Keratinocyte (primary cell): Measurements from ENCODE around the gene SEC23A. TPM values are rescaled to one million over a fixed set of nuclear protein-coding genes. Genes with fewer than 3 reads are reported as not detected.
"Not testable (repeated sequence)": the region's sequence is repeated elsewhere in the genome, so short reads cannot be mapped to it uniquely, and the experiment has no call there.

Source experiments
- DNase-seq: peaks from one replicate; pipeline ENCODE4 v3.0.0-alpha.2; 2011; ENCODE audit warnings: low read depth, missing footprints, low spot score
- FAIRE-seq: peaks from 2 replicates; lab custom pipeline; 2011; peaks lifted over from hg19 to GRCh38; lab: Jason Lieb, UNC
- H2AFZ ChIP-seq: 2 replicates; pipeline ENCODE4 v1.6.0; 2012; ENCODE audit warnings: low read length, control low read depth, inconsistent platforms; ENCODE audit not compliant: control insufficient read depth
- H3K27ac ChIP-seq: 2 replicates; pipeline ENCODE4 v1.5.1; 2011; ENCODE audit warnings: low read length; ENCODE audit not compliant: control insufficient read depth, insufficient read depth
- H3K27me3 ChIP-seq: 3 replicates; pipeline ENCODE4 v1.6.0; 2011; ENCODE audit warnings: low read length; ENCODE audit not compliant: control insufficient read depth, insufficient read depth; ENCODE audit errors: extremely low read depth
- H3K36me3 ChIP-seq, 2 experiments: 2 replicates in 1 of 2; 3 replicates in 1 of 2; pipeline ENCODE4 v1.5.1; 2011; ENCODE audit warnings: low read length in 2 of 2, mild to moderate bottlenecking in 1 of 2; ENCODE audit not compliant: control insufficient read depth in 2 of 2, insufficient read depth in 2 of 2; ENCODE audit errors: extremely low read depth in 1 of 2
- H3K4me1 ChIP-seq: 3 replicates; pipeline ENCODE4 v1.5.1; 2011; ENCODE audit warnings: low read length; ENCODE audit not compliant: control insufficient read depth, insufficient read depth; ENCODE audit errors: extremely low read depth
- H3K4me2 ChIP-seq: 3 replicates; pipeline ENCODE4 v1.6.0; 2011; ENCODE audit warnings: low read depth, low read length; ENCODE audit not compliant: control insufficient read depth, insufficient read depth; ENCODE audit errors: extremely low read depth
- H3K4me3 ChIP-seq, 3 experiments: fragments of 200-600 bp in 1 of 3; sonication (generic) in 1 of 3; 2 replicates in 2 of 3; 3 replicates in 1 of 3; pipeline ENCODE4 v1.5.1; 2011 to 2016; ENCODE audit warnings: low read length in 3 of 3, mild to moderate bottlenecking in 3 of 3, control low read depth in 2 of 3, inconsistent platforms in 1 of 3, low read depth in 1 of 3, mixed read lengths in 1 of 3, mixed run types in 1 of 3, moderate library complexity in 1 of 3; ENCODE audit not compliant: control insufficient read depth in 2 of 3, insufficient read depth in 2 of 3; ENCODE audit errors: extremely low read depth in 1 of 3
- H3K79me2 ChIP-seq: 2 replicates; pipeline ENCODE4 v1.6.0; 2012; ENCODE audit warnings: low read length; ENCODE audit not compliant: control insufficient read depth, insufficient read depth
- H3K9ac ChIP-seq: 3 replicates; pipeline ENCODE4 v1.6.0; 2011; ENCODE audit warnings: low read length; ENCODE audit not compliant: control insufficient read depth, insufficient read depth; ENCODE audit errors: extremely low read depth
- H3K9me1 ChIP-seq: 3 replicates; pipeline ENCODE4 v1.6.0; 2011; ENCODE audit warnings: low read length; ENCODE audit not compliant: control insufficient read depth, insufficient read depth; ENCODE audit errors: extremely low read depth
- H3K9me3 ChIP-seq: 2 replicates; pipeline ENCODE4 v1.5.1; 2012; ENCODE audit warnings: low read depth, low read length; ENCODE audit not compliant: control insufficient read depth
- H4K20me1 ChIP-seq: 3 replicates; pipeline ENCODE4 v1.6.0; 2011; ENCODE audit warnings: low read length; ENCODE audit not compliant: control insufficient read depth, insufficient read depth; ENCODE audit errors: extremely low read depth
- EZH2 ChIP-seq: IDR thresholded peaks from one replicate; pipeline ENCODE4 v1.6.1; 2012; ENCODE audit warnings: inconsistent platforms, mild to moderate bottlenecking, low read length, moderate library complexity
- dilution Hi-C: fragments of 300-500 bp; cut with MboI; formaldehyde crosslinking; loops from one replicate; pipeline ENCODE4 v1.7.0; 2020; ENCODE audit warnings: low sequenced_read_pairs; ENCODE audit not compliant: extremely low pct_ligation_motif_present
- polyA plus RNA-seq, 5 experiments: library from polyadenylated mRNA; depleted of rRNA in 3 of 5; stranded (reverse) in 3 of 5; stranded (forward) in 1 of 5; unstranded in 1 of 5; fragments of >200 nt; gene quantifications; 1 replicate in 1 of 5; 2 replicates in 3 of 5; 3 replicates in 1 of 5; pipeline versions ENCODE4 v1.2.1 to v1.2.3, GENCODE V29; 2011 to 2012; ENCODE audit warnings: missing spikeins in 2 of 5, low read depth in 1 of 5, low replicate concordance in 1 of 5
- TF ChIP-seq, protein P1 (sequence below), 3 experiments: IDR thresholded peaks in 1 of 3; conservative IDR thresholded peaks in 1 of 3; optimal IDR thresholded peaks in 1 of 3; 2 replicates in 2 of 3; 3 replicates in 1 of 3; pipeline versions ENCODE3 to v1.5.1; 2011; ENCODE audit warnings: low read length in 3 of 3, mild to moderate bottlenecking in 3 of 3, moderate library complexity in 2 of 3, control low read depth in 1 of 3, inconsistent platforms in 1 of 3; ENCODE audit not compliant: insufficient read depth in 2 of 3; ENCODE audit errors: extremely low read depth in 1 of 3

The SEC23A gene
- polyA plus RNA-seq, 1 donor (not counting 4 experiments of a cell fraction or from before 2014, with no cell fraction given), result 79.6 TPM

GRCh38 chr14:39015360-39015961 is 87.6 kb downstream of the SEC23A start:
- dilution Hi-C loops, result no loop called here

DNA sequence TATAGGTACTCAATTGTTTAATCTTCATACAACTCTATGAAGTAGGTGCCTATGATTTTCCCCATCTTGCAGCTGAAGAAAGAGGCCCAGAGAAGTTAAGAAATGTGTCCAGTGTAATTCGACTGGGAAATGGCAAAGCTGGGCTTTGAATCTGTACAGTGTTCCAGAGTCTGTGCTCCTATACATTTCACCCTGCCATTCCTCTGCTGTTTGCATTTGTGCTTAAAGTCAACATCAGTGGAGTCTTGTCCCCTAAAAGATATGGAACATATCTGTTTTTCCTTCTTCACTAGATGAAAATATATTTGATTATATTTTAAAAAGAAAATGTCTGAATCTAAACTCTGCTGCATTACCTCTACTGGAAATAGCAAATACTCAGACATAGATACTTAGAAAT is 88.6 kb downstream of the SEC23A start:
- Histone ChIP-seq H3K9me1 (no peaks in the 10 kb centered on the region), H3K4me2 (no peak overlapping the region), H3K27ac (no peak overlapping the region), H3K9me3 (no peaks in the 10 kb centered on the region), H3K9ac (no peak overlapping the region), H3K79me2 (no peaks in the 10 kb centered on the region), H3K4me3 (no peak overlapping the region), H3K36me3 (no peaks in the 10 kb centered on the region), H3K27me3 (no peaks in the 10 kb centered on the region), H2AFZ (no peak overlapping the region), H4K20me1 (no peaks in the 10 kb centered on the region), H3K4me1 (no peaks in the 10 kb centered on the region)
- DNase-seq, result no peak
- dilution Hi-C loops, result no loop called here
- TF ChIP-seq, protein P1, sequence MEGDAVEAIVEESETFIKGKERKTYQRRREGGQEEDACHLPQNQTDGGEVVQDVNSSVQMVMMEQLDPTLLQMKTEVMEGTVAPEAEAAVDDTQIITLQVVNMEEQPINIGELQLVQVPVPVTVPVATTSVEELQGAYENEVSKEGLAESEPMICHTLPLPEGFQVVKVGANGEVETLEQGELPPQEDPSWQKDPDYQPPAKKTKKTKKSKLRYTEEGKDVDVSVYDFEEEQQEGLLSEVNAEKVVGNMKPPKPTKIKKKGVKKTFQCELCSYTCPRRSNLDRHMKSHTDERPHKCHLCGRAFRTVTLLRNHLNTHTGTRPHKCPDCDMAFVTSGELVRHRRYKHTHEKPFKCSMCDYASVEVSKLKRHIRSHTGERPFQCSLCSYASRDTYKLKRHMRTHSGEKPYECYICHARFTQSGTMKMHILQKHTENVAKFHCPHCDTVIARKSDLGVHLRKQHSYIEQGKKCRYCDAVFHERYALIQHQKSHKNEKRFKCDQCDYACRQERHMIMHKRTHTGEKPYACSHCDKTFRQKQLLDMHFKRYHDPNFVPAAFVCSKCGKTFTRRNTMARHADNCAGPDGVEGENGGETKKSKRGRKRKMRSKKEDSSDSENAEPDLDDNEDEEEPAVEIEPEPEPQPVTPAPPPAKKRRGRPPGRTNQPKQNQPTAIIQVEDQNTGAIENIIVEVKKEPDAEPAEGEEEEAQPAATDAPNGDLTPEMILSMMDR (optimal IDR thresholded peaks at IDR 0.05 in 1 of 3, IDR thresholded peaks at IDR 0.05 in 1 of 3, conservative IDR thresholded peaks at IDR 0.05 in 1 of 3; ENCODE audit: extremely low read depth in 1 of 3, insufficient read depth in 2 of 3, low read length in 3 of 3), result no peak
- TF ChIP-seq EZH2, result no peak
- FAIRE-seq, result no peak

More at GRCh38 chr14:39015360-39015961, 87.6 kb downstream of the SEC23A start:
- H4K20me1 ChIP-seq, result no peaks in the 10 kb centered on the region
- no peak overlapping the region for H3K9ac ChIP-seq
- no peak for DNase-seq
- H3K4me3 ChIP-seq, result no peak overlapping the region
- no peaks in the 10 kb centered on the region for H3K36me3 ChIP-seq
- H2AFZ ChIP-seq, result no peak overlapping the region
- no peak for FAIRE-seq
- no peaks in the 10 kb centered on the region for H3K9me1 ChIP-seq
- TF ChIP-seq, protein P1 (optimal IDR thresholded peaks at IDR 0.05 in 1 of 3, IDR thresholded peaks at IDR 0.05 in 1 of 3, conservative IDR thresholded peaks at IDR 0.05 in 1 of 3; ENCODE audit: extremely low read depth in 1 of 3, insufficient read depth in 2 of 3, low read length in 3 of 3), result peak in 2 of 3 experiments; percentile 68 to 70
- no peak for TF ChIP-seq EZH2
- H3K27ac ChIP-seq, result no peak overlapping the region
- H3K79me2 ChIP-seq, result no peaks in the 10 kb centered on the region
- no peak overlapping the region for H3K4me2 ChIP-seq
- H3K9me3 ChIP-seq, result no peaks in the 10 kb centered on the region
- no peaks in the 10 kb centered on the region for H3K27me3 ChIP-seq
- no peaks in the 10 kb centered on the region for H3K4me1 ChIP-seq

- H3K36me3 ChIP-seq, H3K4me1 ChIP-seq, DNase-seq, H2AFZ ChIP-seq, H3K4me3 ChIP-seq, H3K27ac ChIP-seq, dilution Hi-C loops, H3K4me2 ChIP-seq, H3K27me3 ChIP-seq, H3K79me2 ChIP-seq, H4K20me1 ChIP-seq, H3K9me1 ChIP-seq, H3K9me3 ChIP-seq, FAIRE-seq, H3K9ac ChIP-seq: not testable (repeated sequence)
Observed at GRCh38 chr14:39008965-39009364, 94.1 kb downstream of the SEC23A start.
